GM12891 (cell line): ENCODE results near the gene CLDN1.

Experiments used
- PAX5 ChIP-seq: IDR thresholded peaks from 2 replicates; pipeline ENCODE4 v1.6.1; 2011; ENCODE audit warnings: low read length, moderate library complexity, mild to moderate bottlenecking; ENCODE audit not compliant: insufficient read depth, severe bottlenecking
- POLR2A ChIP-seq: IDR thresholded peaks from 2 replicates; pipeline ENCODE4 v1.6.1; 2011; ENCODE audit warnings: low read depth, low read length, control low read depth
- POLR2AphosphoS5 ChIP-seq: IDR thresholded peaks from 2 replicates; pipeline ENCODE4 v1.6.1; 2011; ENCODE audit warnings: low read depth, low read length, control low read depth
- POU2F2 ChIP-seq: IDR thresholded peaks from 2 replicates; pipeline ENCODE4 v1.6.1; 2011; ENCODE audit warnings: low read depth, mild to moderate bottlenecking, control low read depth, low read length, moderate library complexity
- TAF1 ChIP-seq: IDR thresholded peaks from 2 replicates; pipeline ENCODE4 v1.6.1; 2011; ENCODE audit warnings: low read depth, low read length, control low read depth

GRCh38 chr3:190326930-190327329 lies 4.7 kb upstream of the CLDN1 start:
- TF ChIP-seq POLR2A (no peak), POLR2AphosphoS5 (no peak), POU2F2 (no peak), TAF1 (no peak), PAX5 (no peak)
